ENCODE data around the gene ANKRD34C.

Gene ANKRD34C

GRCh38 chr15:79283252-79284048 is 928 bp downstream of the ANKRD34C start:
- H2BK120ac ChIP-seq (ENCODE audit: low read depth, low read length), result no peak overlapping the region
- no CpG with 5 or more reads among the region's 46 CpGs for WGBS (ENCODE audit: extremely low coverage, insufficient coverage, low lambda C conversion rate)
- H3K4me2 ChIP-seq (ENCODE audit: low read length), result peak overlapping the region; percentile 13
- H3K4ac ChIP-seq (ENCODE audit: low read depth, low read length), result no peak overlapping the region
- no peak overlapping the region for H3K27ac ChIP-seq (ENCODE audit: low read depth, low read length)
- no peak overlapping the region for H3K9ac ChIP-seq (ENCODE audit: low read length)
- H3K4me1 ChIP-seq (ENCODE audit: control insufficient read depth, low read depth, low read length), result no peaks in the 10 kb centered on the region
- H3K36me3 ChIP-seq (ENCODE audit: control insufficient read depth, insufficient read depth, low read length), result no peaks in the 10 kb centered on the region
- no peaks in the 10 kb centered on the region for H3K79me1 ChIP-seq (ENCODE audit: low read length)
- H3K79me2 ChIP-seq (ENCODE audit: control insufficient read depth, insufficient read depth, low read length), result no peaks in the 10 kb centered on the region
- H2BK5ac ChIP-seq (ENCODE audit: low read length), result no peak overlapping the region
- no peak overlapping the region for H4K5ac ChIP-seq (ENCODE audit: low read length)
- H2BK15ac ChIP-seq (replicated peaks; ENCODE audit: low read depth), result no peak overlapping the region
- no peak overlapping the region for H3K23ac ChIP-seq (ENCODE audit: low read length)
- no peak overlapping the region for H3K18ac ChIP-seq (ENCODE audit: low read length)
- no peak overlapping the region for H2AK5ac ChIP-seq (ENCODE audit: low read length)
- DNase-seq, result peak; percentile 75
- H3K4me3 ChIP-seq (ENCODE audit: low read length), result no peak overlapping the region
- H4K8ac ChIP-seq (ENCODE audit: low read depth, low read length), result no peak overlapping the region
- peaks cover 29% of the 10 kb centered on the region for H3K27me3 ChIP-seq (ENCODE audit: insufficient read depth, low read length, poor library complexity)
- H3K56ac ChIP-seq (ENCODE audit: low read length), result no peak overlapping the region

GRCh38 chr15:79290642-79291275 is 8.2 kb downstream of the ANKRD34C start:
- H2BK5ac ChIP-seq (ENCODE audit: low read length), result no peak overlapping the region
- WGBS (ENCODE audit: extremely low coverage, insufficient coverage, low lambda C conversion rate), result no CpG with 5 or more reads among the region's 6 CpGs
- no peak overlapping the region for H3K9ac ChIP-seq (ENCODE audit: low read length)
- H3K4me1 ChIP-seq (ENCODE audit: control insufficient read depth, low read depth, low read length), result no peaks in the 10 kb centered on the region
- H3K18ac ChIP-seq (ENCODE audit: low read length), result no peak overlapping the region
- H2BK15ac ChIP-seq (replicated peaks; ENCODE audit: low read depth), result no peak overlapping the region
- no peak overlapping the region for H3K27ac ChIP-seq (ENCODE audit: low read depth, low read length)
- H2BK120ac ChIP-seq (ENCODE audit: low read depth, low read length), result no peak overlapping the region
- no peak overlapping the region for H2AK5ac ChIP-seq (ENCODE audit: low read length)
- no peak overlapping the region for H3K4me3 ChIP-seq (ENCODE audit: low read length)
- no peak overlapping the region for H4K8ac ChIP-seq (ENCODE audit: low read depth, low read length)
- H3K4ac ChIP-seq (ENCODE audit: low read depth, low read length), result no peak overlapping the region
- H4K5ac ChIP-seq (ENCODE audit: low read length), result no peak overlapping the region
- no peak overlapping the region for H3K4me2 ChIP-seq (ENCODE audit: low read length)
- no peaks in the 10 kb centered on the region for H3K36me3 ChIP-seq (ENCODE audit: control insufficient read depth, insufficient read depth, low read length)
- H3K27me3 ChIP-seq (ENCODE audit: insufficient read depth, low read length, poor library complexity), result no peaks in the 10 kb centered on the region
- H3K56ac ChIP-seq (ENCODE audit: low read length), result no peak overlapping the region
- DNase-seq, result no peak
- no peaks in the 10 kb centered on the region for H3K79me2 ChIP-seq (ENCODE audit: control insufficient read depth, insufficient read depth, low read length)
- no peak overlapping the region for H3K23ac ChIP-seq (ENCODE audit: low read length)
- H3K79me1 ChIP-seq (ENCODE audit: low read length), result no peaks in the 10 kb centered on the region

- DNase-seq, result no peak
- no peak overlapping the region for H3K18ac ChIP-seq (ENCODE audit: low read length)
- no peaks in the 10 kb centered on the region for H3K4me1 ChIP-seq (ENCODE audit: control insufficient read depth, low read depth, low read length)
- no peak overlapping the region for H3K23ac ChIP-seq (ENCODE audit: low read length)
- H3K27me3 ChIP-seq (ENCODE audit: insufficient read depth, low read length, poor library complexity), result no peaks in the 10 kb centered on the region
- H3K4me2 ChIP-seq (ENCODE audit: low read length), result no peak overlapping the region
- H3K4ac ChIP-seq (ENCODE audit: low read depth, low read length), result no peak overlapping the region
- no peak overlapping the region for H3K56ac ChIP-seq (ENCODE audit: low read length)
- H3K4me3 ChIP-seq (ENCODE audit: low read length), result no peak overlapping the region
- WGBS (ENCODE audit: extremely low coverage, insufficient coverage, low lambda C conversion rate), result no CpG with 5 or more reads among the region's 4 CpGs
- H2BK5ac ChIP-seq (ENCODE audit: low read length), result no peak overlapping the region
- no peak overlapping the region for H3K27ac ChIP-seq (ENCODE audit: low read depth, low read length)
- no peak overlapping the region for H3K9ac ChIP-seq (ENCODE audit: low read length)
- H3K79me2 ChIP-seq (ENCODE audit: control insufficient read depth, insufficient read depth, low read length), result no peaks in the 10 kb centered on the region
- H3K79me1 ChIP-seq (ENCODE audit: low read length), result no peaks in the 10 kb centered on the region
- no peak overlapping the region for H2BK15ac ChIP-seq (replicated peaks; ENCODE audit: low read depth)
- H2BK120ac ChIP-seq (ENCODE audit: low read depth, low read length), result no peak overlapping the region
- no peak overlapping the region for H2AK5ac ChIP-seq (ENCODE audit: low read length)
- no peak overlapping the region for H4K5ac ChIP-seq (ENCODE audit: low read length)
- no peak overlapping the region for H4K8ac ChIP-seq (ENCODE audit: low read depth, low read length)
- no peaks in the 10 kb centered on the region for H3K36me3 ChIP-seq (ENCODE audit: control insufficient read depth, insufficient read depth, low read length)
Observed at GRCh38 chr15:79292011-79292410, 9.5 kb downstream of the ANKRD34C start.

GRCh38 chr15:79294075-79294474 is 11.6 kb downstream of the ANKRD34C start:
- H2BK120ac ChIP-seq (ENCODE audit: low read depth, low read length), result no peak overlapping the region
- H3K79me1 ChIP-seq (ENCODE audit: low read length), result no peaks in the 10 kb centered on the region
- no peak overlapping the region for H3K56ac ChIP-seq (ENCODE audit: low read length)
- H2AK5ac ChIP-seq (ENCODE audit: low read length), result no peak overlapping the region
- no peaks in the 10 kb centered on the region for H3K36me3 ChIP-seq (ENCODE audit: control insufficient read depth, insufficient read depth, low read length)
- H2BK5ac ChIP-seq (ENCODE audit: low read length), result no peak overlapping the region
- no peaks in the 10 kb centered on the region for H3K27me3 ChIP-seq (ENCODE audit: insufficient read depth, low read length, poor library complexity)
- H3K4me3 ChIP-seq (ENCODE audit: low read length), result no peak overlapping the region
- H3K79me2 ChIP-seq (ENCODE audit: control insufficient read depth, insufficient read depth, low read length), result no peaks in the 10 kb centered on the region
- no peak overlapping the region for H3K27ac ChIP-seq (ENCODE audit: low read depth, low read length)
- H4K8ac ChIP-seq (ENCODE audit: low read depth, low read length), result no peak overlapping the region
- no peaks in the 10 kb centered on the region for H3K4me1 ChIP-seq (ENCODE audit: control insufficient read depth, low read depth, low read length)
- no peak overlapping the region for H2BK15ac ChIP-seq (replicated peaks; ENCODE audit: low read depth)
- H3K4ac ChIP-seq (ENCODE audit: low read depth, low read length), result no peak overlapping the region
- no peak overlapping the region for H3K4me2 ChIP-seq (ENCODE audit: low read length)
- no peak overlapping the region for H3K23ac ChIP-seq (ENCODE audit: low read length)
- H4K5ac ChIP-seq (ENCODE audit: low read length), result no peak overlapping the region
- H3K18ac ChIP-seq (ENCODE audit: low read length), result no peak overlapping the region
- DNase-seq, result peak; percentile 11
- H3K9ac ChIP-seq (ENCODE audit: low read length), result no peak overlapping the region
- no CpG with 5 or more reads among the region's 7 CpGs for WGBS (ENCODE audit: extremely low coverage, insufficient coverage, low lambda C conversion rate)

- DNase-seq, result peak; percentile 30
- Histone ChIP-seq H3K27ac (ENCODE audit: low read depth, low read length) (no peak overlapping the region), H3K27me3 (ENCODE audit: insufficient read depth, low read length, poor library complexity) (no peaks in the 10 kb centered on the region), H3K9ac (ENCODE audit: low read length) (no peak overlapping the region), H3K23ac (ENCODE audit: low read length) (no peak overlapping the region), H4K8ac (ENCODE audit: low read depth, low read length) (no peak overlapping the region), H3K4me2 (ENCODE audit: low read length) (no peak overlapping the region), H3K56ac (ENCODE audit: low read length) (no peak overlapping the region), H2BK5ac (ENCODE audit: low read length) (no peak overlapping the region), H3K4me3 (ENCODE audit: low read length) (no peak overlapping the region), H3K18ac (ENCODE audit: low read length) (no peak overlapping the region), H3K4me1 (ENCODE audit: control insufficient read depth, low read depth, low read length) (no peaks in the 10 kb centered on the region), H3K79me2 (ENCODE audit: control insufficient read depth, insufficient read depth, low read length) (no peaks in the 10 kb centered on the region), H3K79me1 (ENCODE audit: low read length) (no peaks in the 10 kb centered on the region), H3K36me3 (ENCODE audit: control insufficient read depth, insufficient read depth, low read length) (no peaks in the 10 kb centered on the region), H2BK120ac (ENCODE audit: low read depth, low read length) (no peak overlapping the region), H4K5ac (ENCODE audit: low read length) (no peak overlapping the region), H3K4ac (ENCODE audit: low read depth, low read length) (no peak overlapping the region), H2BK15ac (replicated peaks; ENCODE audit: low read depth) (no peak overlapping the region), H2AK5ac (ENCODE audit: low read length) (no peak overlapping the region)
- WGBS (ENCODE audit: extremely low coverage, insufficient coverage, low lambda C conversion rate), result no CpG with 5 or more reads among the region's 4 CpGs
Observed at GRCh38 chr15:79296583-79296982, 14.1 kb downstream of the ANKRD34C start.

Measured in mesendoderm (in vitro differentiated cells).